Loucy (cell line): ENCODE data around the gene ADAP2.

Experiments used
- CTCF ChIP-seq: fragments of 200-600 bp; sonication (generic); conservative IDR thresholded peaks from 2 replicates; pipeline ENCODE4 v1.5.1; 2014; ENCODE audit warnings: mild to moderate bottlenecking, antibody characterized with exemption, low read length
- EZH2phosphoT487 ChIP-seq: fragments of 200-600 bp; IDR thresholded peaks from 2 replicates; pipeline ENCODE4 v1.6.1; 2018; ENCODE audit warnings: antibody characterized with exemption, mild to moderate bottlenecking, moderate library complexity, borderline replicate concordance

- TF ChIP-seq CTCF (no peak), EZH2phosphoT487 (no peak)
These were observed 86.8 kb downstream of the ADAP2 start for GRCh38 chr17:31008374-31009041.
